BJ (cell line): ENCODE measurements around the gene LTB4R. TPM values are rescaled to one million over a fixed set of nuclear protein-coding genes. Genes with fewer than 3 reads are reported as not detected.

Source experiments
- CTCF ChIA-PET: fragments of 350-600 bp; formaldehyde crosslinking; extraction: SDS; loops from one replicate; lab custom pipeline; 2021; ENCODE audit warnings: antibody characterized with exemption, inconsistent platforms; lab: Yijun Ruan, JAX
- POLR2A ChIA-PET: fragments of 300-600 bp; sonication (Branson Sonifier 250); formaldehyde crosslinking; extraction: SDS; loops from one replicate; lab custom pipeline; 2021; ENCODE audit warnings: antibody characterized with exemption; lab: Charles Lee
- DNase-seq: peaks from one replicate; pipeline ENCODE4 v3.0.0-alpha.2; 2011; ENCODE audit warnings: low read depth
- H3K27me3 ChIP-seq: 2 replicates; pipeline ENCODE4 v1.6.0; 2011; ENCODE audit warnings: low read length; ENCODE audit not compliant: control insufficient read depth, insufficient read depth
- H3K36me3 ChIP-seq: 2 replicates; pipeline ENCODE4 v1.5.1; 2011; ENCODE audit warnings: low read length; ENCODE audit not compliant: control insufficient read depth, insufficient read depth
- H3K4me3 ChIP-seq: 2 replicates; pipeline ENCODE4 v1.5.1; 2011; ENCODE audit warnings: low read depth, mild to moderate bottlenecking, control low read depth, low read length
- CTCF ChIP-seq: IDR thresholded peaks from 2 replicates; pipeline ENCODE4 v1.5.1; 2011; ENCODE audit warnings: low read depth, mild to moderate bottlenecking, control low read depth, inconsistent platforms, low read length, moderate library complexity; ENCODE audit not compliant: insufficient read depth
- polyA plus RNA-seq: library from polyadenylated mRNA; depleted of rRNA; stranded (reverse); fragments of >200 nt; gene quantifications from 2 replicates; pipeline ENCODE4 v1.2.3, GENCODE V29; 2011

LTB4R gene
- polyA plus RNA-seq, 1 experiment: 2.6 TPM

DNA sequence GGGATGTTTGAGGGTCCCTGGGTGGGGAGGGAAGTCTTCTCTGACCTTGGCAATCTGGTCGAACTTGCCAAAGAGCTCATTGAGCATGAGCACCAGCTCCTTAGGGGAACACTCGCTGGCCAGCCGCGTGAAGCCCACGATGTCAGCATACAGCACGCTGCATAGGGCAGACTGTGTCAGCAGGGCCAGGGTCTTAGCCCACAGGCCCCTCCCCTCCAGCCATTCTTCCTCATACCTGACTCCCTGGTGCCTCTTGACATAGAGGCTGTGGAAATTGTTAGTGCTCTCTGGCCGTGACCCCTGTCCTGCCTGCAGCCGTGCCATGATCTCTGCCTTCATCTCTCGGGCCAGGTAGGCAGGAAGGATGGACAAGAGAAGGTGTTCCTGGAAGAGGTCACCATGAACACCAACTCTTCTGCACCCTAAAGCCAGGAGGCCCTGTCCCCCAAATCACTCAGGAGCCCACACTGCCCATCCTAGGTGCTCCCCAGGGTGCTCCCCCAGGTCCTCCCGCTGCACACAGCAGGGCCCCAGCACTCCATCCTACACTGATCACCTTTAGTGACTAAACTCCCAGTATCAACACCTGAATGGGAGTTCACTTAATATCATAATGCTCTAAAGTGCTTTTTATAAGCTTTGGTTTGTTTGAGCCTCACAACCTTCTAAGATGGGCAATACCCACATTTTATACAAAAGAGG lies 19.8 kb downstream of the LTB4R start:
- DNase-seq: no peak
- ChIA-PET POLR2A (no interaction called here), CTCF (interaction anchor here (0.5 to 16.8 kb wide), 17 partner anchors 10 to 214 kb away, joined by 3 to 491 read pairs (median 28); partner anchors contain the start of genes CBLN3, CIDEB, IRF9 and KHNYN)
- Histone ChIP-seq H3K4me3 (no peak overlapping the region), H3K27me3 (no peaks in the 10 kb centered on the region), H3K36me3 (no peaks in the 10 kb centered on the region; the same call in 1 of the 2 replicates)
- no peak for TF ChIP-seq CTCF

DNA sequence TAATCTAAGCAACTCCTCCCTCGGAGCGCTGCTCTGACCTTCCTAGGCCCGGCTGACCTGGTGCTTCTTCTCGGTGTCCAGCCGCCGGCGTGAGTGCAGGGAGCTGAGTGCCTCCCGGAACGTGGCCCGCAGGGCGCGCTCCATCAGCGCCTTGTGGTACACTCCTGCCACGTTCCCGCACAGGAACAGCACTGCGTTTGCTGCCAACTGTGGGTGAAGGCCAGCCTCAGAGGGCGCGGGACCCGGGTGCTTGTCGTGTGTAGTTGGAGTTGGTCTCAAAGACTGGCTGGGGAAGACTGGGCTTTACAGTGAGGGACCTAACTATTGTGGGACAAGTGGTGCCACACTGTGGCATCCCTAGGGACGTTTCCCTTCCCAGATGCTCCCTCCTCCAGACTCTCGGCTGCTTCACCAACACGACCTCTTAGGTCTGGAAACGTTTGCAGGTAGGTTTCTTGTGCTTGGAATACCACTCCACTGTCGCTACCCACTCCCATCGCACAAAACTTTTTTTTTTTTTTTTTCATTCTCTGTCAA lies 20.5 kb downstream of the LTB4R start:
- H3K4me3 ChIP-seq: no peak overlapping the region
- POLR2A ChIA-PET: no interaction called here
- H3K27me3 ChIP-seq: no peaks in the 10 kb centered on the region
- H3K36me3 ChIP-seq: no peaks in the 10 kb centered on the region; the same call in 1 of the 2 replicates
- TF ChIP-seq CTCF: no peak
- CTCF ChIA-PET: interaction anchor here (0.5 to 16.8 kb wide), 22 partner anchors 9 to 213 kb away, joined by 3 to 491 read pairs (median 12); partner anchors contain the start of genes CBLN3, CIDEB, KHNYN and LTB4R
- DNase-seq: no peak

DNA sequence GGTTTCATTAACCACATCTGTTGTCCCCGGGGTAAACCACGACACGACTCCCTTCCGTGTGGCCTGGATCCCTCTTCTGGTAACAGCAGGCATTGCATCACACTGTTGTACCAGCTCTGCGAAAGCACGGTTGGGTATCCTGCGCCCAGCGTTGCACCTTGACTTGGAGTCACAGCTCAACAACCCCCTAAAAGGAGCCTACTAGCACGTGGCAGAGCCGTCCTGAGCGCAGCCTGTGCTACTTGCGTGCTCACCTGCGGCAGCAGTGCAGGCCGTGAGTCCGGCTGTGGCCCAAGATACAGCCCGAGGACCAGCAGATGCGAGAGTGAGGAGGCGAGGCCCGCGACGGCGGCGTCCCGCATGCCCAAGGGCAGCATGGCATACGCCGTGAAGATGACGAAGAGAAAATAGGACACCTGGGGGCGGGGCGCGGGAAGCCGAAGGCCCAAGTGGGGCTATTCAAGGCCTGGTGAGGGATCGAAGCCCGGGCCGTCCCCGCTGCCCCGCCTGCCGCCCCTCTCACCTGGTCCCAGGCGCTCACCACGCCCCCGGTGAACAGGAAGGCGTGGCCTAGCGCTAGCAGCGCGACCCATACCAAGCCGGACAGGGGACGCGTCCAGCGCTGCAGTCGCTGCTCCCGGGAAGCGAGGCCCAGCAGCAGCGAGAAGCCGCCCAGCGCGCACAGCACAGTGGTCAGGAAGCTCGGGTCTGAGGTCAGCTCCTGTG lies 21.1 kb downstream of the LTB4R start:
- no peak overlapping the region for H3K4me3 ChIP-seq
- ChIA-PET CTCF (interaction anchor here (0.6 to 16.8 kb wide), 33 partner anchors 8 to 651 kb away, joined by 3 to 491 read pairs (median 8); partner anchors contain the start of genes CBLN3, CIDEB, DHRS1 and KHNYN), POLR2A (no interaction called here)
- peak; percentile 84 for TF ChIP-seq CTCF
- no peak for DNase-seq
- no peaks in the 10 kb centered on the region; the same call in 1 of the 2 replicates for H3K36me3 ChIP-seq
- no peaks in the 10 kb centered on the region for H3K27me3 ChIP-seq

- ChIA-PET POLR2A (interaction anchor here (1.5 to 1.6 kb wide), 2 partner anchors 96 to 102 kb away, joined by 4 to 9 read pairs; partner anchors contain the start of gene KHNYN), CTCF (interaction anchor here (1.2 to 16.8 kb wide), 17 partner anchors 11 to 205 kb away, joined by 3 to 491 read pairs (median 33); partner anchors contain the start of genes CBLN3, CIDEB, KHNYN and LTB4R)
- Histone ChIP-seq H3K36me3 (no peaks in the 10 kb centered on the region), H3K27me3 (peaks cover 2% of the 10 kb centered on the region), H3K4me3 (peak within 1 kb of the TSS; percentile 35)
- TF ChIP-seq CTCF: no peak
- DNase-seq: no peak
Measured at GRCh38 chr14:24334431-24335291, 23.4 kb downstream of the LTB4R start, which contains the start of gene ADCY4. Gene ADCY4, minus strand, starts transcription at chr14:24335071. Its CDS starts 419 bp downstream, at chr14:24334652.
